Sigmoid colon (tissue), 4 donors: ENCODE data around the gene WNK2.

Experiments used
- EP300 ChIP-seq, 4 donors: sonication (generic); formaldehyde crosslinking; IDR thresholded peaks; one replicate each; pipeline ENCODE4 v1.6.1; 2017; ENCODE audit warnings: antibody characterized with exemption in 4 of 4
- POLR2A ChIP-seq, 2 donors: fragments of 450-650 bp; IDR thresholded peaks; one replicate each; pipeline ENCODE4 v1.6.1; 2016; ENCODE audit warnings: antibody characterized with exemption in 2 of 2, mild to moderate bottlenecking in 2 of 2, moderate library complexity in 2 of 2
- TF ChIP-seq, protein P1 (sequence below), 4 experiments: fragments of 450-650 bp in 3 of 4; fragments of 200-600 bp in 1 of 4; IDR thresholded peaks; one replicate each; pipeline ENCODE4 v1.5.1; 2016 to 2019; ENCODE audit warnings: antibody characterized with exemption in 4 of 4, mild to moderate bottlenecking in 3 of 4, moderate library complexity in 2 of 4

DNA sequence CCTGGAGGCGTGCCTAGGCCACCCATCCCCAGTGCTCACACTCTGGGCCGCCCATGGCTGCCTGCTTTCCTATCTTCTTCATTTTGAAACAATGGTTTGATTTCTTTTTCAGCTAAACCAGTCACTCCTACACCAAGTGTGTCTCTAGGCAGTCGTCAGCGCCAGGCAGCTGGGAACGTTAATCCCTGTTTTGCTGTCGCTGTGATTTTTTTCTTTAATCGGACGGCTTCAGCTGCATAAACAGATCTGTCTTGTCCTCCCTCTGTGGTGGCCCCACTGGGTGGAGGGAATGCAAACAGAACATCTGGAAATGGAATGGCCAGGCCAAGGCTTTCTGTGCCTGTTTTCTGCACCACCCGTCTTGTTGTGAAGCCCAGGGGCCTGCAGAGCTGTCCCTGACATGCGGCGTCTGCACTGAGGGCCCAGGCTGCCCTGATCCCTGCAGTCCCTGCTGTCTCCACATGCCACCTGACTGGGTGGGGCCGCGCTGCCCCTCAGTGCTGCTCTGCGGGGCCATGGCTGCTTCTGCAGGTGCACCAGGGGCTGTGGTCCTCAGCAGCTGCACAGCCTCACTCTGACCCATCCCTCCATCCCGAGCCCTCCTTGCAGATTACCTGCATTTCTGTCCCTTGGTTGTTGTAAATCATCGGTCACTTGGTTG lies 51.5 kb downstream of the WNK2 start:
- TF ChIP-seq, protein P1, sequence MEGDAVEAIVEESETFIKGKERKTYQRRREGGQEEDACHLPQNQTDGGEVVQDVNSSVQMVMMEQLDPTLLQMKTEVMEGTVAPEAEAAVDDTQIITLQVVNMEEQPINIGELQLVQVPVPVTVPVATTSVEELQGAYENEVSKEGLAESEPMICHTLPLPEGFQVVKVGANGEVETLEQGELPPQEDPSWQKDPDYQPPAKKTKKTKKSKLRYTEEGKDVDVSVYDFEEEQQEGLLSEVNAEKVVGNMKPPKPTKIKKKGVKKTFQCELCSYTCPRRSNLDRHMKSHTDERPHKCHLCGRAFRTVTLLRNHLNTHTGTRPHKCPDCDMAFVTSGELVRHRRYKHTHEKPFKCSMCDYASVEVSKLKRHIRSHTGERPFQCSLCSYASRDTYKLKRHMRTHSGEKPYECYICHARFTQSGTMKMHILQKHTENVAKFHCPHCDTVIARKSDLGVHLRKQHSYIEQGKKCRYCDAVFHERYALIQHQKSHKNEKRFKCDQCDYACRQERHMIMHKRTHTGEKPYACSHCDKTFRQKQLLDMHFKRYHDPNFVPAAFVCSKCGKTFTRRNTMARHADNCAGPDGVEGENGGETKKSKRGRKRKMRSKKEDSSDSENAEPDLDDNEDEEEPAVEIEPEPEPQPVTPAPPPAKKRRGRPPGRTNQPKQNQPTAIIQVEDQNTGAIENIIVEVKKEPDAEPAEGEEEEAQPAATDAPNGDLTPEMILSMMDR (IDR thresholded peaks at IDR 0.05): no peak
- TF ChIP-seq POLR2A (IDR thresholded peaks at IDR 0.05): no peak
- TF ChIP-seq EP300 (IDR thresholded peaks at IDR 0.05): no peak
